Stimulated activated CD8-positive, alpha-beta memory T cell treated with anti-CD3 and anti-CD28 coated beads, Interleukin-12 subunit alpha, Interleukin-12 subunit beta, amount 100 ng/mL, for 1 hour (primary cell): ENCODE results near the gene SLC16A6.
"Not testable (repeated sequence)": the region's sequence is repeated elsewhere in the genome, so short reads cannot be mapped to it uniquely, and the experiment has no call there.

Experiments
- DNase-seq: peaks from one replicate; pipeline ENCODE4 v3.0.0-alpha.2; 2020; ENCODE audit warnings: low read depth

The SLC16A6 gene

GRCh38 chr17:68220186-68220585 lies 70.7 kb downstream of the SLC16A6 start:
- not testable (repeated sequence) for DNase-seq

GRCh38 chr17:68219429-68219828 lies 71.5 kb downstream of the SLC16A6 start:
- DNase-seq: not testable (repeated sequence)
